HG02840 (cell line): ENCODE results near the gene VCX2.
"Not testable (repeated sequence)": the region's sequence is repeated elsewhere in the genome, so short reads cannot be mapped to it uniquely, and the experiment has no call there.

Source experiments
- ATAC-seq: cut with Tn5 transposase; IDR thresholded peaks from one replicate; pipeline ENCODE4 v1.9.1; 2021; ENCODE audit warnings: mild to moderate bottlenecking, moderate library complexity, moderate number of reproducible peaks; ENCODE audit not compliant: unreplicated experiment, low FRiP score

The VCX2 gene

DNA sequence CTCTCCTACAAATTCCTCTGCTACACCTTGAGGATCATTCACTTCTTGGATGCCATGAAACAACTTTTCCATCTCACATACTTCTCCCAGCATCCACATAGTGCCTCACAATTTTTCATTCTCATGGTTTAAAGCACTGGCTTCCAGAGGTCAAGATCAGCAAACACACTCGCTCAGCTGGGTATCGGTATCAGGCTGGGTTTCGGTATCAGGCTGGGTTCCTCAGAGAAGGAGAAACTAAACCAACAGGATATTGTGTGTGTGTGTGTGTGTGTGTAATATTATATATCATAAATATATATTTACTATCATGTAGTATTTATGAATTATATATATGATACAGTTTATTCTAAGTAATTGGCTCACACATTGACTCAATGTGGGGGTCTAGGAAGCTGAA is at the start of gene VCX2:
TSS of gene VCX2 (minus strand) at position 99 of the 400 bp plus-strand sequence. CDS start 624 bp downstream, outside the sequence.
- not testable (repeated sequence) for ATAC-seq

DNA sequence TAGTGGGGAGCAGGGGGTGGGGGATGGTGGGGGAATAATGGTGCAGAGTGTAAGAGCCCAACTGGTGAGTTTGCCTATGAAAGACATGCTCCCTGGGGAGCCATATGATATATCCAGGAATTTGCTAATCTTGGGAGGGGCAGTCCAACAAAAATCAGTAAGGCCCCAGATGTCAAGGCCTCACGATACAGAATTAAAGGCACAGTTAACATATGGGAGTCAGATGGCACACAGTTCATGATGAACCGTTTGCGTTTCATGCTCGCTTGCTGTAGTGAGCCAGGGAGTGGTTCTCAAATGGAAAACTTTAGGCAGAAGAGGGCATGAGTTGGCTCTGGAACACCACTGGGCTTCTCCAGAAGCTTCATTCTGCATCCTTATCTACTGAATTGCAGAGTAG is 33.9 kb upstream of the VCX2 start:
- no peak for ATAC-seq

DNA sequence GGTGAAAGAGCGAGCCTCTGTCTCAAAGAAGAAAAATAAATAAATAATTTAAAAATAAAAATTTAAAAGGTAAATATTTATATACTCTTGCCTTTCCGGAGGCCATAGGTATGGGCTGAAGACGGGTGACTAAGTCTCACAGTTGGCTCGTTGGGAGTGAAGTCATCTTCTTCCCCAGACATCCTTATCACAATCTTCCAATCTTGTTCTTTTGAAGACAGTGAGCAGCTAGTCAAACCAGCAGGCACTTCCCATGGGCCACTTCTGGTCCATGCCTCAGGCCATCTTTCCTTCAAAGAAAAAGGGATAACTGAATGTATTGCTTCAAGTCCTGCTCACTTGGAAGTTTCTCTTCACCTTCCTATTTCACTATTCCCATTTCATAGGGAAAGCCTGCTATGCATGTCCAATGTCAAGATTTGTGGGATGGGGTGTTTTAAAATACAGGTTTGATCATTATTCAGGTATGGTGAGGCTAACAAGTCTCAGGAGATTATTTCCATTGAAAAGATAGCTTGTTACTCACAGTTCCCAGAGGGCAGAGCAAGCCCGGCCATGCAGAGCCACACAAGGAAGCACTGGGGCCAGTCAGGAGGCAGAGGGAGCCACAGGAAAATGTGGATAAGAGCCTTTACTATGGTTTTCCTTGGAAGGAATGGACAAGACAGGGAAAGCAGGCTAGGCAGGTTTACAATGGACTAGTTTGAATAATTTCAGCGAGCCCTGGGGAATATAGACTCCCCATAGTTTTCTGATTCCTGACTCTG is 33.3 kb upstream of the VCX2 start:
- no peak for ATAC-seq

DNA sequence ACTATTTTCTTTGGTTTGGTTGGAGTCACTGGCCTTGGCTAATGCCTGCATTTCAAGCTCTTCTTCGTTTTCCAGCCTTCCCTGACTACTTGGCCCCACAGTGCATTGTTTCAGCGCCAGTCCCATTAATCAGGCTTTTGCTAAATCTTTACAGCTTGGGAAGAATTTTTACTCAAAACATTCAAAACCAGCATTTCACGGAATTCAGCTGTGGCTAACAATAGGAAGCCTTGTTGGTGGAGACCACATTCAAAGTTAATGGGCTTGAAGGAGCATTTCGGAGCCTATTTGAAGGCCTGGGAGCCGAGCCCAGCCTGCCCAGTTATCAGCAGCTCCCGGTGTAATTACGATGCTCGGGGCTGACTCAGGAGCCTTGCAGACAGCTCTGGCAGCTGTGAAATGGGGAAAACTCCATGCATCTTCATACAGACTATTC is 30.8 kb upstream of the VCX2 start:
- ATAC-seq: no peak

DNA sequence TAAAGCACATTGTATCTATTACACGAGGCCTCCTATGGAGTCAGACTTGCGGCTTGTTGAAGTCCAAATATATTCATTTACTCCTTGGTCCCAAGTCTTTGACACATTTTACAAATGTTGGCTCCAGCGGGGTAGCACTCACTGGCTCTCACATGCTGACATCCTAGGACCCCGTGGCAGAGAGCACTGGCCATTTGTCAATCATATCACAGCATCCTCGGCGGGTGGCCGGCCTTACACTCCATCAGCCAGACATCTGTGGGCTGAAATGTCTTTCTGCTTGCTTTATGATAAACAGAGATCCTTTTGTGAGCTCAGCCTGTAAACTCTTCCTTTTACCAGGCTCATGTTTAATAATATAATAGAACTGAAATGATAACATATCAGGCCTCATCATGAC is 25.7 kb upstream of the VCX2 start:
- ATAC-seq: no peak

DNA sequence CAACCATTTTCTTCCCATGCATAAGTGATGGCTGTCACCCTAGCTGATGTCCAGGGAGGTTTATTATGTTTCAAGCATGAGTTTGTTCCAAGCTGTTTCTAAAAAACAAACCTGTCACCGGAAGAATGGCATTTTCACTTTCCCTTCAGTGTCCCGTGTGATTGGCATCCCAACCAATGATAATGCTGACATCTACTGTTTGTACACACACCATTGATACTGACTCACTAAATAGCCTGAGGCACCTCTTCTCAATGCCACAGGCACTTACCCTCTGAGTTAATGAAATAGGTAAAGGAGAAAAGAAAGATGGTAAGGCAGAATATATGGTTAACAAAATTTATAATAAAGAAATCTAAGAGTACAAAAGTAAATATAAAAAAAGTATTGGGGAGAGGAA is 23.1 kb upstream of the VCX2 start:
- ATAC-seq: no peak

DNA sequence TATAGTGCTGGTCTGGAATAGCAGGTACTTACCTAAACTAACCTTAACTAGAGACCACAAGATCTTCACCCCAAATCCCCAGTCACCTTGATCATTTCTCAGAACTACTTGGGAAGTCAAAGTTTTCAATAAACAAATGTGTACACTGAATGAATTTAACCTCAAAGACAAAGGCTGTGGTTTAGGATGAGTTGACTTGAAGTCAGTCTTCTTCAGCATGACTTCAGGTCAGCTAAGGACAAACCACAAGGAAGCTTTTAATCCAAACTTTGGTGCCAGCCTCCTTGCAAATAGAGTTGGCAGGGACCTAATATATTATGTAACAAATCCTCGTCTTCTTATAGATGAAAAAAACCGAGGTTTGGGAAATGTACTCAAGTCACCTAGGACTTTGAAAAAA is 21.2 kb upstream of the VCX2 start:
- no peak for ATAC-seq

DNA sequence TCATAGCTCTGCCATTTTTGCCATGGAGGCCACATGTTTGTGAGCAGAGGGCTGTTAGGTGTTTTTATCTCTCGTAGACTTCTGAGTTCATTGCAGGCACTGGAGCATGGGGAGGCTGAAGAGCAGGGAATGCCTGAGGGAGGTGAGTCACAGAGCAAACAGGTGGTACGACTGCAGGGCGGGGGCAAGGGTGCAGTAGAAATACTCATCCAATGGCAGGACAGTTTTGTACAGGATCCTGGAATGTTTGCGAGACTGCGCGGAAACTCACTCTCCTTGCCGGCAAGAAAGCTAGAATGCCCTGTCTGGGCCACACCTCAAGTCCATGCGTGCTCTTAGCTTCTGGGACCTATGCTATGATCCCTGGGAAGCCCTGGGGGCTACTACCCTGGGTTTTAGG is 20.0 kb upstream of the VCX2 start:
- no peak for ATAC-seq

DNA sequence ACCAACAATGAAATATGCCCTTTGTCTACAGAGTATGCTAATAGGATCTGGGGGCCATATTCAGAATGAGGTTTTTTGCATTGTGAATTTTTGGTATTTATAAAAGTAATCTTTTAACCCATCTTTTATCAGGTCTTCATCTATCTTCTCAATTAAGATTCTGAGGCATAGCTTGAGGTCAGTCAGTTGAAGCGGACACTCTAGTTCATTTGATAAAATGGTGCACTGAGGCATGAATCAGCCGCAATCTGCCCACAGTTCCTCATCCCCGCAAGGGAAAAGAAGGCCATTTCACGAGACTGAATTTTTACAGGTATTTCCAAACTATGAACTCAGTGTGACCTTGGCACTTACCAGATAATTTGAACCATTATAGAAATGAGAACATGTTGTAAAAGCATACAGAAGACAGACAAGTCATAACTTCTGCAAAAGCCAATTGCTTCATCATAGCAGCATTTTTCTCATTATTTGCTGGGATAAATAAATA is 19.3 kb upstream of the VCX2 start:
- no peak for ATAC-seq

DNA sequence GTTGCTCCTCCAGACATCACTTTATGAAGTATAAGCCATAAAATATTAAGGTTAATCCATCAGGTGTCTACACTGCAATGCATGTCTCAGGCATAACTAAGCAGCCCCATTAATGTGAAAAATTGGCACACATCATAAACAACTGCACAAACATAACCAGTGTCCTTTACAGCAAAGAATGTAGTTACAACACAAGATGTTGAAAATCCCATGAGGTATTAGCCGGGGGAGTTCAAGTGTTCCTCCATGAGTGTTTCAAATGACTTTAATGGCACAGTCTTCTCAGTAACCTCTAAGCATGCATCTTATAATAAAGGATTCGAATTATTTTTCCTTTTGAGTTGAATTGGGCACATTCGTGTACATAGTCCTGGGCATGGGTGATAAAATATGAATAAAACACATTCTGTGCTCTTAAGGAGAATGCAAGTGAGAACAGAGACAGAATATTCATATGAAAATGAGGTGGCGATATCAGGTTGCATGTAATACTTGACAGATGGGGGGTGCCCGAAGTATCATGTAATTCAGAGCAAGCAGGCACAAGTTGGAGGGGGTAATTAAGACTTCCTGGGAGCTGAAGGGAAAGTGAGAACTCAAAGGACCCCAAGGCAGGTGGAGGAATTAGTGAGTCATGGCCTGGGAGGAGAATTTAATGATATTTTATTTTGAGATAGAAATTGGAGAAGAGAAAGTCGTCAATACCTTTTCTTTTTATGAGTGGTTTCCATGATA is 18.2 kb upstream of the VCX2 start:
- ATAC-seq: no peak

DNA sequence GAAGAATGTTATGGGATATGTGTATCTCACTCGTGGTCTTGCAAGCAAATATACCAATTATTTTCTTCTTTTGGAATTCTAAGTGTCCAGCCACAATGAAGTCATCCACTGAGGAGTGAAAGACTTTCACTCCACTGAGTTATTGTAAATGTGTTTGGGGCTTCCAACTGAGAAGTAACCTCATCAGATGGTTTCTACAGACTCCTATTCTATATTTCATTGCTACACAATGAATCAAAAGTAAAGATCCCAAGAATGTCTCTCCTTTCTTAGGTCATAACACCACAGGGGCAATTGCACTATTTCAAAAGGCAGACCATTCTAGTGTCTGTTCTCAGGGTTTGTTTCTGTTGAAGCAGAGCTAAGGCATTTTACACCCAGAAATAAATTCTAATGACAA is 12.3 kb upstream of the VCX2 start:
- ATAC-seq: no peak

DNA sequence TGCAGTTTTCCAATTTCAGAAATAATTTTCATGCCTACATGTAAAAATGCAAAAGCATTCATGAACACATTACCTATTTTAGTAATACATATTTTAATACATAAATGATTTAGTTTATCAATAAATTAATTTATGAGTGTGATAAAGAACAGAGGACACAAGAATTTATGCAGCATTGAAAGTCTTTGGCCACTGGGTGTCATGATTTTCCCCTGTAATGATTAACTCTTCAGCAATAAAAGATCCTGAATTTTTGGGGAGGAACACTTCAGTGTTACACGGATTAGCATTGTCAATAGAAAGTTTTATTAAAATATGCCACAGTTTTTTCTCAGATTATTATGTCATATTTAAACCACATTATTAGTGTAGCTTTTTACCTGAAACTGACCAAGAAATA is 8.6 kb upstream of the VCX2 start:
- no peak for ATAC-seq

DNA sequence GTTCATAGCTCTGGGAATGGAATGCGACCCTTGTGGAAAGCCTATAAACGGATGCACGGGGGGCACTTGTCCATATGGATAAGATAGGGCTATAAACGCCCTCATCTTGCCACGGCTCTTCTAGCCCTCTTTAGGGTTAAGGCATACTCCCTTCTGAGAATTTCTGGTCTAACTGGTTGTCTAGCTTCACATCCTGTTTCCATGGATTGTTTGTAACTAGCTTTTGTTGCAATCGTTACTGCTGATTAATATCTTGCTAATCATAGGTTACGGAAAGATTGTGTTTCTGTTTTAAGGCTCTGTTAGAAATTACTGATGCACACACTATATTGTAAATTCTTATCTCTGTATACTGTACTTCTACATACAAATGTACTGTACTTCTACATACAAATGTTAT is 17.1 kb downstream of the VCX2 start:
- ATAC-seq: not testable (repeated sequence)

DNA sequence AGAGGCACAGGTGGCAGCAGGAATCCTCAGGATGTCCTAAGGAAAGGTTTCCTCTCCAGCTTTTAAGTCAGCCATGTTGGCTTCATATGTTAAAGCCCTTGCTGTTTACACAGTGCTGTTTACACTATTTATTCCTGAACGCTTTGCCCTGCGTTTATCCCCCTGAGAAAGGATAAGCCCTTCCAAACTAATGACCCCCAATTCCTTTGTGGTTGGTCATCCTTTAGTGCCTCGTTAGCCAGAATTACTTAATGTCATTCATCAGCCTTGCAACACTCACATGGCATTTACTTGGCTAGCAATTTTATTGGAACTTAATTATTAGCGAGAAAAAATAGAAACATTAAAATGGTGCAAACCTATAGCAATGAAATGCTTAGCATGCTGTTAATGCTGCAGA is 23.8 kb downstream of the VCX2 start:
- ATAC-seq: no peak

DNA sequence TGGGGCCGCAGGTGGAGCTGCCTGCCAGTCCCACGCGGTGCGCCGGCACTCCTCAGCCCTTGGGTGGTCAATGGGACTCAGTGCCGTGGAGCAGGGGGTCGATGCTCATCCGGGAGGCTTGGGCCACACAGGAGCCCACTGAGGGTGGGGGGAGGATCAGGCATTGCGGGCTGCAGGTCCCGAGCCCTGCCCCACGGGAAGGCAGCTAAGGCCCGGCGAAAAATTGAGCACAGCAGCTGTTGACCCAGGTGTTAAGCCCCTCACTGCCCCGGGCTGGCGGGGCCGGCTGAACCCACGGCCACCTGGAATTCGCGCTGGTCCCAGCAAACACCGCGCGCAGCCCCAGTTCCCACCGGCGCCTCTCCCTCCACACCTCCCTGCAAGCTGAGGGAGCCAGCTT is 26.1 kb downstream of the VCX2 start:
- no peak for ATAC-seq

DNA sequence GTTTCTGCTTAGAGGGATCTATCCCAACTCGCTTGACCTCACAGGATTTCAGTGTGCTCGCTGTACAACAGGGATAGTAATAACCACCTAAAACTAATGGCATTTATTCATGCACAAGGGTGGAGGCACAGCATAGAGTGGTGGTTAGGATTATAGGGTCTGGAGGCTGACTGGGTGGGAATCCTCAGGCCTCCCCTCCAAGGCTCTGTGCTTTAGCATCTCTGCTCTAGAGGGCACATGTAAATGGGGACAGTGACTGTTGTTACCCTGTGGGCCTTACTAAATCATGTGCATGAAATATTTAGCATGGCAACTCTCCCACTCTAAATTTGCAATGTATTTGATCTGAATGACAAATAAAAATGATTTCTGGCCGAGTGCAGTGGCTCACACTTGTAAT is 29.2 kb downstream of the VCX2 start:
- ATAC-seq: no peak

DNA sequence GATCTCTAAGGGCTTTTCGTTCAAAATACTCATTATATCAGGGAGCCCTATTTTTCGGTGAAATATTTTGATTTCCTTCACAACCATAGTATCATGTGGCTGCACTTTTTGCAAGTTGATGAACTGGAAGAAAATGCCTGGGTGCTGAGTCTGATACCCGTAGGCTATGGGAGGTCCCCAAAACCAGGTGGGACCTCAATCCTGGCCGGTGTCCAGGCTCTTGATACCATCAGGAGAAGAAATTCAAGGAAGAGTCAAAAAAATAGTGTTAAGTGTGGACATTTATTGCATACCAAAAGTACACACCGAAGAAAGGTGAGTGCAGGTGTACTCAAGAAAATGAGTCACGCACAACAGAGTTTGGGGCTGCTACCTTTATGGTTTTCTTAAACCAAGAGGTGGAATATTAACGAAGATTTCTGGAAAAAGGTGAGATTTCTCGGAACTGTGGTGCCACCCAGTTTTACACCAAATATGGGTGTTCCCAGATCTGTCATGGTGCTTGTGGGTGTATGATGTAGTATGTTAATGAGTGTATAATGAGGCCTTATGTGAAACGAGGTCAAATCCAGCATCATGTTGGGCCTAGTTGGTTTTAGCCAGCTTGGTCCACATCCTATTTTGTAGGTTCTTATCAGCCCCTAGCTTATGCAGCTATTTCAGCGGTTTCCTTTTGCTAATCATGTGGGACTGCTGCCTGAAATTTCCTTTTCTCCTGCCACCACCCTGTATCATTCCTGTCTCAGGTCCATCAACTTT is 29.9 kb downstream of the VCX2 start:
- no peak for ATAC-seq

DNA sequence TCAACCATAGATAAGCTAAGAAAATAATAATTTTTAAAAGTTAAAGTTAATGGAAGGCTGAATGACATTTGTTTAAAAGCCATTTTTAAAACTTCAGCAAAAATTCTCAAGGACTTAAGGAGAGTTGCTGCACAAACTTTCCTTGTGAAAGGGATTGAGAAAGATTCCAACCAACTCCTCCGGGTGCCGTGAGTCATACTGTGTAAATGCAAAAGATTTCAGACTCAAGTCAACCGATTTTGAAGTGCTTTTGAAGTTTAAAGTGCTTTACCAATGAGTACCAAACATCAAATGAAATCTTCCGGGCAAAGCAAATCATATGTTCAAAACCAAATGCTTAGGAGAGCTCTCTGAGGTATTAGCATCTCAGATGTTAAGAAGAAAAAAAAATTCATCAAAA is 31.4 kb downstream of the VCX2 start:
- no peak for ATAC-seq

DNA sequence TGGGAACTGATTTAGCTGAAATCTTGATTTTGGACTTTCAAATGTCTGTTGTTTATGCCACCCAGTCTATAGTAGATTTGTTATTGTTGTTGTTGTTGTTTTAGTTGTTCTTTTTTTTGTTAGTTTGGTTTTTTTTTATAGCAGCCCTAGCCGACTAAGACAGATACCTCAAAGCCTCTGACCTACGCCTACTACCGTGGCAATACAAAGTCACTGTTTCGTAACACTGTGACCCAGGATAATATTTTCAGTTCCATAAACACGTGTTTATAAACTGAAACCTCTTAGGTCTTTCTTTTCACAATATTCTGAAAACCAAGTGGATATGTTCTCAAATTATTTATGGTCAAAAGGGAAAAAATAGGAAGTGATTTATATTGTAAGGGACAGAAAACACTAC is 32.8 kb downstream of the VCX2 start:
- no peak for ATAC-seq

DNA sequence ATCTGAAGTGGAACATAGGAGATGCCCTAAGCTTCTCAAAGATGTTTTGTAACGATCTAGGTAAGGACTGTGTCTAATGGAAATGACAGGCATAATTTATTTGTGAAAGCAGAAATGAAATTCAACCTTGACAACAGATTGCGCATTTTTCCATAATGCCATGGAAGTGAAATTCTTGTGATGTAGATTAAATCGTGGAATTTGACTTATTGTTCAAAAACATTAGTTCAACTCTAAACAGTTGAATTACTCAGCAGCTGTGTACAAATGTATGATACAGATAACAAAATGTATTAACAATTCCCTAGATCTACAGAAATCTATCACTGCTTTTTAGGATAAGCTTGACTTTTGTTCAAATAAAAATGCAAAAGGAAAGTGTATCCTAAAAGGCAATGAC is 44.4 kb downstream of the VCX2 start:
- ATAC-seq: no peak

DNA sequence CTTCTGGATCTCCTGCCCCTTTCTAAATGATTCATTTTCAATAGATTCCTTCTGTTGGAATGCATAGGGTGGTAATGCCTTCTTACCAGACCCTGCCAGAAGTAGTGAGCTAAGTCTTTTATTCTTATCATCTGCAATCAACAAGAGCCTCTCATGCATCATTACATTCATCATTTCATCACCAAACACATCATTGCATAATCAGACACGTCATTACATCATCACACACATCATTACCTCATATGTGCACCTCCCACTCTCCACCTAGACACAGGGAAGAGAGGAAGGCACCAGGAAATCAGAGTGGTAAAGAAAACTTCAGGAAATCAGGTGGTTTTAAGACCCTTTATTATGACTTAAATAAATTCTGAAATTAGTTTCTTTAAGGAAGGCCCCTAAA is 45.0 kb downstream of the VCX2 start:
- no peak for ATAC-seq
